ENCODE data around the gene PITPNB.

The PITPNB gene

DNA sequence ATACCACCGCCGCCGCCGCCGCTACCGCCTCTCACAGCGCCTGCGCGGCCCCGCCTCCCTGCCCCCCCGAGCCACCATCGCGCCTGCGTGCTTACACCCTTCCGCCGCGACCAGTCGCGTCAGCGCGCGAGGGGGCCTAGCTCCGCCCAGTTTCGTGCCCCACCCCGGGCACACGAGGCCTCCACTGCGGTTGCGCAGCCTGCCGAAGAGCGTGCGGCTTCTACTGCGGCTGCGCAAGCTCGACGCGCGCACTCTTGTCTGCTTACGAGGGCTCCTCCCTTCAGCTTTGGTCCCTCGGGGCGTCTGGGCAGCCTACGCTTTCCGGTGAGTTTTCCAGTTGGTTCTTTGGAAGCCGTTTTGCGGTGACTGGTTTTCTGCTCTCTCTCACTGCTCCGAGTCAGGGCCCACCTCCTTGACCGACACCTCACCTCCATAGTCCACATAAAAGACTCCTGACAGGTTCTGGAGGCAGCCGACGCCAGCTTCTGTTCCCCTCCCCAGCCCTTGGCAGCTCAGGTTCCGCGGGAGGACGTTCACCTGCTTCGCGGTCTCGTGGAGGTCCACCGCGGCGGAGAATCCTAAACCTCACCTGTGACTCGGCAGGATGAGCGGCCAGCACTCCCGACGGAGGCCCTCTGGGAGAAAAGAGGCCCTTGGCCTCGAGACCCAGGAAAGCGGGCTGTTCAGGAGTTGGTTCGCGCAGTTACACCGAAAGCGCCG, at the start of gene PITPNB:
Gene PITPNB, minus strand, starts transcription at position 35 of the 720 bp plus-strand sequence. CDS start 65 bp downstream, outside the sequence.
- peak; percentile 98 for DNase-seq

GRCh38 chr22:27966168-27967064, 47.4 kb upstream of the PITPNB start:
- no peak for DNase-seq

- no peak for DNase-seq
Observed at GRCh38 chr22:27962268-27963044, 43.4 kb upstream of the PITPNB start.

- DNase-seq, result no peak
Observed at GRCh38 chr22:27961680-27962079, 42.6 kb upstream of the PITPNB start.

DNA sequence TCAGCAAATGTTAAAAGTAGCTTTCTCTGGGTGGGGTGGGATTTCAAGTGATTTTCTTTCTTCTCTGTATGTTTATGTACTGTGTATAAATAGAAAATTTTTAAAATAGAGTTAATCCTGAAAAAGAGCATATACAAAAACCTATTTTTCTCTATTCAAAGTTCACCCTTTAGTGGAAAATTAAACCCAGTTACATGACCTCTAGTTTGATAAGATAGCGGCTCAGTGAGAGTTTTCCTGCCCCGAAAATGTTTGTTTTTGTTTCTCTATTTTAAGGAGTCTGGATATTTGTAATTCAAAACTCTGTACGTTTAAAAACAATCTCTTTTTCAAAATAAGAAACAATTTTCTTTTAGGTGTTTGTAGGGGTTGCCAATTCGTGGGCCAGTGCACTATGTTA, 42.1 kb upstream of the PITPNB start:
- no peak for DNase-seq

GRCh38 chr22:27959335-27960090, 40.5 kb upstream of the PITPNB start:
- DNase-seq, result no peak

DNA sequence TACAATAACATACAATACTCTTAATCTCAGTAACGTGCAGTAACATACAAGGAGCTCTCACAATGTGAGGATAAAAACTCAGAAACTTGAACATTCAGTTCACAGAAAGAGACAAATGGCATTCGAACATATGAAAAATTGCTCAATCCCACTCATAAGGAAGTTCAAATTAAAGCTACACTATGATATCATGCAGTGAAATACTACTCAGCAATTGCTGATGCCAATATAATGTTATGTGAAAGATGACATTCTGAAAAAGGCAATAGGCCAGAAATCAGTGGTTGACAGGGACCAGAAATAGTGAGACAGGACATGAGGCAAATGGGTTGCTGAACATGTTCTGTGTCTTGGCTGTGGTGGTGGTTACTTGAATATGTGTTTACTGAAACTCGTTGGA, 33.7 kb upstream of the PITPNB start:
- no peak for DNase-seq

GRCh38 chr22:27952091-27952490, 33.0 kb upstream of the PITPNB start:
- DNase-seq, result no peak

DNA sequence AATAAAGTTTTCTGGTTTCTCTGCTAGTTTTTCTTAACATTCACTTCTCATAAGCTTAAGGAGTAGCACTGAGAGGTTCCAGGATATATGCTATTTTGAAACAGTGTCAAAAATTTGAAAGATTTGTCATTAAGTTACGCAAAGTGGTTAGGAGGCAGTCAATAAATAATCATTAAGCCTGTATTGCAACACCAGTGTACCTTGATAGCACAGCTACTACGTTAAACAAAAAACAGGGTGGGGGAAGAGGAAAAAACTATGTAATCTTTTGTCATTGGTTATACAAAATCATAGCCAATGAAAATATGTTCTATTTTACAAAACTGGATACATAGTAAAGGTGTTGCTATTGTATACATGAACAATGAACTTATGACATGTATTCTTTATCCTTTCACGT, 30.4 kb upstream of the PITPNB start:
- no peak for DNase-seq

- no peak for DNase-seq
Observed at GRCh38 chr22:27948569-27948968, 29.5 kb upstream of the PITPNB start.

GRCh38 chr22:27947448-27947847, 28.4 kb upstream of the PITPNB start:
- DNase-seq, result no peak

DNA sequence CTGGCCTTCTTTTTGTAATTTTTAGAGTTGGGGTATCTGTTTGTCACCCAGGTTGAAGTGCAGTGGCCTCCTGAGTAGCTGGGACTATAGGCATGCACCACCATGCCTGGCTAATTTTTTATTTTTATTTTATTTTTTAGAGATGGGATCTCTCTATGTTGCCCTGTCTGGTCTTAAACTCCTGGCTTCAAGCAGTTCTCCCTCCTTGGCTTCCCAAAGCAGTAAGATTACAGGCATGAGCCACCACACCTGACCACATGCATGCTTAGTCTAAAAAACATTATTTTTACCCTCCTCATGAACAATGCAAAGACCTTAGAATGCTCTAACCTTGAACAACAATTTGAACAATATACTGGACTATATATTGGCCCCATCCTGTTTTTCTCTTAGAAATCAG, 22.1 kb upstream of the PITPNB start:
- DNase-seq, result no peak

DNA sequence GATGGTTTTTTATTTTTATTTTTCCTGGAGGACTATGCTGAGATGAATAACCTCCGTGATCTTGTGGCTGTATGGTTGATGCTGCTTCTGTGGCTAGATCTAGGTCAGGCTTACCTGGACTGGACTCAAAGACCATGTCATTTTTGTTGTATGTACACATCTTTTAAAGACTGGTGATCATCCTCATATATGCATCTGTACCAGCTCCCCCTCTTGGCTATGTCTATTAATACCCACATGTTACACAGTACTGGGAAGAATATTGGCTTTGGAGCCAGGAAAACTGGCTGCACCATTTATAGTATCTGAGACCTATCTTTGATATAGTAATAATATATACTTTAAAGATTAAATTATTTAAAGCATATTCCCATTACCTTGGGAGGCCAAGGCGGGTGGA, 18.4 kb upstream of the PITPNB start:
- DNase-seq, result no peak

- no peak for DNase-seq
Observed at GRCh38 chr22:27935897-27936296, 16.8 kb upstream of the PITPNB start.

GRCh38 chr22:27934069-27934468, 15.0 kb upstream of the PITPNB start:
- no peak for DNase-seq

GRCh38 chr22:27933186-27933983, 14.3 kb upstream of the PITPNB start:
- no peak for DNase-seq

DNA sequence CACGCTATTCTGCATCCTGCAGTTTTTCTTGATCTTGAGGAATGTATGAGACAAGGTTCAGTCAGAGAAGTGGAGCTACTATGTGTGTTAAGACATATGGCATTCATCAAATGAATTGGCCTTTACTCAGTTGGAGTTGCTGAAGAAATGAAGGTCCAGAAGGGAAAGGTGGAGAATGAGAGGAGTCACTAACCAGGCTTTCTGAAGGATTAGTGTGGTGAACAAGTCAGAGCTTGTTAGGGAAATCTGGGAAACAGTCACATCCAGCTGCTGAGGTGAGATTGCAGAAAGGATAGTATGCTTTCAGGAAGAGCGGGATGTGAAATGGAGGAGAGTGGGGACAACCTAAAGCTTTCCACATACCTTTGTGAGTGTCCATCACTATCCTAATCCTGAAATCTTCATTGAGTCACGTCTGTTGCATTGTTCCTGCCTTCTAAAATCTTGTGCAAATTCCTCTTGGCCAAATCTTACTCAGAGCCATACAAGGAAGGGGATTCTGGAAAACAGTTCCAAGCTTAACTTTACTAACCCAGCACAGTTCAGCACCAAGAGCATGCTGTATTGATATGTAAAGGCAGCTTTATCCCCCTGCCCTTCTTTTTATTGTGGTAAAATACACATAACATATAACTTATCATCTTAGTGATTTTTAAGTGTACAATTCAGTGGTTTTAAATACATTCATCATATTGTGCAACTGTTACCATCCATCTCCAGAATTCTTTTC, 11.4 kb upstream of the PITPNB start:
- no peak for DNase-seq

DNA sequence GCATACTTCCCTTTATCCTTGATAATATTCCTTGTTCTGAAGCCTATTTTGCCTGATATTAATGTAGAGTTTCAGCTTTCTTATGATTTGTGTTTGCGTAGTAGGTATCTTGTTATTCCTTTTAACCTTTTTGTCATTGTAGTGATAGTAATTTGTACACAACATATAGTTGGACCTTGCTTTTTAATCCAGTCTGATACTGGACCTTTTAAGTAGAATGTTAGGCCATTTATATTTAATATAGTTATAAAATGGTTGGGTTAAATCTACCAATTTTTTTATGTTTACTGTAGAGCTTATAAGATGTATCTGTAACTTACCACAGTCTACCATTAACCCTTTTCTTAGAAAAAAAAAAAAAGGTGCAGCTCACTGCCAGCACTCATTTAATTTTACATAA, 8.6 kb upstream of the PITPNB start:
- no peak for DNase-seq

GRCh38 chr22:27925331-27925730, 6.3 kb upstream of the PITPNB start:
- no peak for DNase-seq

DNA sequence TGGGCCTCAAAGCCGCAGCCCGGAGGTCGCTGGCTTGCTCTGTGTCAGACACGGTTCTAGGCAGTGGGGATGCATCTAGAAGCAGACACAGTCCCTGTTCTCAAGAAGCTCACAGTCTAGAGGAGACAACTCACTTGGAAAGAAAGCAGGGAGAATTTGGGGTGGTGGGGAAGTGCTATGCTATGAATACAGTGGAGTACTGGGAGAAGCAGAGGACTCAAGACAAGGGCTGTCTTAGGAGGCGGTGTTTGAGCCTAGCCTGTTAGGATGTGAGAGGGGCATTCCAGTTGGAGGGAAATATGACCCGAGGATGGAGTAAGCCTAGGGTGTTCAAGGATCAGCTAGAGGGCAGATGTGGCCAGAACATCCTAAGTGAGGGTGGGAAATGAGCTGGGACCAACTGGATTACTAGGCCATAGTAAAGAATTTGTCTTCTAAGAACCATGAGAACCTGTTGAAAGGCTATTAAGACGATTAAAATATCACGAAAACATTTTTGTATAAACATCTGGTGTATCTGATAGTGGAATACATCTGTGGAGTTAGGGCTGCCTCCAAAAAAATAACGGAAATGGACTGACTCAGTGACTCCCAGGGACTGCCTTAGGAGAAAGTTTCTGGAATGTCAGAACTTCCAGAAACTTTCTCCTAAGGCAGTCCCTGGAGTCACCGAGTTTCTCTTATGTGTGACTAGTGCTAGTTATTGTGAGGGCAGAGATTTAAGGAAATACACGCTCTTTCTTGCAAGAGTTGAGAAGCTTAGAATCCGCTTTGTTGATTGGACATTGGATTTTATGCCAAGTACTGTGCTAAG, 1.1 kb upstream of the PITPNB start:
- peak; percentile 7 for DNase-seq
